Chondrocyte (in vitro differentiated cells): ENCODE results near the gene CP. TPM values are rescaled to one million over a fixed set of nuclear protein-coding genes. Genes with fewer than 3 reads are reported as not detected.

Source experiments
- DNase-seq: peaks from one replicate; pipeline ENCODE4 v3.0.0; 2021; ENCODE audit warnings: mixed read lengths, low spot score
- H3K27ac Mint-ChIP-seq: one replicate; pipeline ENCODE4 v1.8.0; 2021; ENCODE audit warnings: mild to moderate bottlenecking, moderate library complexity, mixed read lengths; ENCODE audit not compliant: unreplicated experiment
- H3K27me3 Mint-ChIP-seq: 2 replicates; pipeline ENCODE4 v1.8.0; 2021; ENCODE audit warnings: low read depth, mixed read lengths
- H3K36me3 Mint-ChIP-seq: 2 replicates; pipeline ENCODE4 v1.8.0; 2021; ENCODE audit warnings: low read depth, mixed read lengths
- H3K4me1 Mint-ChIP-seq: 2 replicates; pipeline ENCODE4 v1.8.0; 2021; ENCODE audit warnings: low read depth, mild to moderate bottlenecking, mixed read lengths
- H3K4me3 Mint-ChIP-seq: one replicate; pipeline ENCODE4 v1.8.0; 2021; ENCODE audit warnings: mild to moderate bottlenecking, moderate library complexity, mixed read lengths; ENCODE audit not compliant: unreplicated experiment
- H3K9me3 Mint-ChIP-seq: 2 replicates; pipeline ENCODE4 v1.8.0; 2021; ENCODE audit warnings: low read depth, mixed read lengths
- total RNA-seq: library from RNA; stranded (reverse); gene quantifications from 3 replicates; pipeline ENCODE4 v1.2.1, GENCODE V29; 2021
- TF ChIP-seq, protein P1 (sequence below): fragments of 200-600 bp; sonication (generic); IDR thresholded peaks from 2 replicates; pipeline ENCODE4 v1.5.0; 2021; ENCODE audit warnings: antibody characterized with exemption, mild to moderate bottlenecking, moderate library complexity

Gene CP
- total RNA-seq, 1 donor from 2014 or later = not detected

- Mint-ChIP-seq H3K27ac (no peak overlapping the region), H3K36me3 (no peaks in the 10 kb centered on the region), H3K4me3 (no peak overlapping the region), H3K4me1 (no peaks in the 10 kb centered on the region), H3K27me3 (no peaks in the 10 kb centered on the region), H3K9me3 (no peaks in the 10 kb centered on the region)
- no peak for DNase-seq
- TF ChIP-seq, protein P1, sequence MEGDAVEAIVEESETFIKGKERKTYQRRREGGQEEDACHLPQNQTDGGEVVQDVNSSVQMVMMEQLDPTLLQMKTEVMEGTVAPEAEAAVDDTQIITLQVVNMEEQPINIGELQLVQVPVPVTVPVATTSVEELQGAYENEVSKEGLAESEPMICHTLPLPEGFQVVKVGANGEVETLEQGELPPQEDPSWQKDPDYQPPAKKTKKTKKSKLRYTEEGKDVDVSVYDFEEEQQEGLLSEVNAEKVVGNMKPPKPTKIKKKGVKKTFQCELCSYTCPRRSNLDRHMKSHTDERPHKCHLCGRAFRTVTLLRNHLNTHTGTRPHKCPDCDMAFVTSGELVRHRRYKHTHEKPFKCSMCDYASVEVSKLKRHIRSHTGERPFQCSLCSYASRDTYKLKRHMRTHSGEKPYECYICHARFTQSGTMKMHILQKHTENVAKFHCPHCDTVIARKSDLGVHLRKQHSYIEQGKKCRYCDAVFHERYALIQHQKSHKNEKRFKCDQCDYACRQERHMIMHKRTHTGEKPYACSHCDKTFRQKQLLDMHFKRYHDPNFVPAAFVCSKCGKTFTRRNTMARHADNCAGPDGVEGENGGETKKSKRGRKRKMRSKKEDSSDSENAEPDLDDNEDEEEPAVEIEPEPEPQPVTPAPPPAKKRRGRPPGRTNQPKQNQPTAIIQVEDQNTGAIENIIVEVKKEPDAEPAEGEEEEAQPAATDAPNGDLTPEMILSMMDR = no peak
These were observed 5.3 kb downstream of the CP start for GRCh38 chr3:149216193-149216869.

GRCh38 chr3:149215515-149215914 is 6.1 kb downstream of the CP start:
- no peaks in the 10 kb centered on the region for H3K9me3 Mint-ChIP-seq
- no peak overlapping the region for H3K27ac Mint-ChIP-seq
- H3K4me1 Mint-ChIP-seq = no peaks in the 10 kb centered on the region
- TF ChIP-seq, protein P1 = no peak
- no peak overlapping the region for H3K4me3 Mint-ChIP-seq
- H3K27me3 Mint-ChIP-seq = no peaks in the 10 kb centered on the region
- DNase-seq = no peak
- H3K36me3 Mint-ChIP-seq = no peaks in the 10 kb centered on the region

DNA sequence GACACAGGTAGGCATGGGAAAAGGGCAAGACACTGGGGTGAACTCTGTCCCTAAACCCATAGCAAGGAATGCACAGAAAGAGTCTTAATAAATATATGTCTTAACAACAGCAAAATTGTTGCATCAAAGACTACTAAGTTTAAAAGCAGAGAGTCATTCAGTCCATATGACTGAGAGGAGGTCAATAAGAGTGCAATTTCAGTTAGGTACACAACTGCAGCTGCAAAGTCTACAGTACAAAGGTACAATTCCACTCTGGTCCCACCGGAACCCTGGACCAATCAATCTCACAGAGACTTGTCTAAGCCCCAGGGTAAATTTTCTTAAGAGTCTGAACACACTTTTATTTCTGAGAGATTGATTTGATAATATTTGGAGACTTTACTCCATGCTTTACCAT is 6.9 kb downstream of the CP start:
- Mint-ChIP-seq H3K4me1 (no peaks in the 10 kb centered on the region), H3K9me3 (no peaks in the 10 kb centered on the region), H3K27ac (no peak overlapping the region), H3K36me3 (no peaks in the 10 kb centered on the region), H3K27me3 (no peaks in the 10 kb centered on the region), H3K4me3 (no peak overlapping the region)
- TF ChIP-seq, protein P1 = no peak
- DNase-seq = no peak

DNA sequence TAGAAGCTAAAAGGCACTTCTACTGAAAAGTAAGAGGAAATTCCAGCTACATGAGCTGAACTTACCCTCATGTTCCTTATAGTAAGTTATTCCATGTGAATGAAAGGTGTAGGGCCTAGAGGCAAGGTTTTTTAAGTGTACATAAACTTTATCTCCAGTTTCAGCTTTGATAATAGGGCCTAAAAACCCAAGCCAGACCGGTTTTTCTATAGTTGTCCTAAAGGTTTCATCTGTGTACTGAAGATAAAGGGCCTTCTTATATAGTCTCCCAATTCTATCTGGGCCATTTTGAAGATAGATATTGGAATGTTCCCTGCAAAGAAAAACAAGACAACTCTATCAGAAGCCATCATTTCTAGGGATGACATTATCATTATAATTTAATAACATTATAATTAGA is 9.2 kb downstream of the CP start:
- Mint-ChIP-seq H3K27ac (no peak overlapping the region), H3K9me3 (no peaks in the 10 kb centered on the region), H3K4me1 (no peaks in the 10 kb centered on the region), H3K36me3 (no peaks in the 10 kb centered on the region), H3K4me3 (no peak overlapping the region), H3K27me3 (no peaks in the 10 kb centered on the region)
- TF ChIP-seq, protein P1 = no peak
- DNase-seq = no peak

GRCh38 chr3:149209431-149209830 is 12.2 kb downstream of the CP start:
- H3K27ac Mint-ChIP-seq = no peak overlapping the region
- no peaks in the 10 kb centered on the region for H3K27me3 Mint-ChIP-seq
- TF ChIP-seq, protein P1 = no peak
- no peak overlapping the region for H3K4me3 Mint-ChIP-seq
- no peak for DNase-seq
- H3K9me3 Mint-ChIP-seq = no peaks in the 10 kb centered on the region
- no peaks in the 10 kb centered on the region for H3K4me1 Mint-ChIP-seq
- no peaks in the 10 kb centered on the region for H3K36me3 Mint-ChIP-seq
